Tibial nerve (tissue), 3 donors: ENCODE measurements around the gene MYOM1.
"Not testable (repeated sequence)": the region's sequence is repeated elsewhere in the genome, so short reads cannot be mapped to it uniquely, and the experiment has no call there.

Experiments
- EP300 ChIP-seq, 2 donors: sonication (generic); formaldehyde crosslinking; IDR thresholded peaks; one replicate each; pipeline ENCODE4 v1.6.1; 2017; ENCODE audit warnings: antibody characterized with exemption in 2 of 2, mild to moderate bottlenecking in 1 of 2
- POLR2A ChIP-seq, 2 donors: fragments of 450-650 bp; IDR thresholded peaks; one replicate each; pipeline ENCODE4 v1.6.1; 2017; ENCODE audit warnings: antibody characterized with exemption in 2 of 2, mild to moderate bottlenecking in 2 of 2, moderate library complexity in 2 of 2

- TF ChIP-seq POLR2A, EP300 (IDR thresholded peaks at IDR 0.05): not testable (repeated sequence)
These were observed 21.4 kb downstream of the MYOM1 start for GRCh38 chr18:3198260-3198860.
